Erythroblast (primary cell): Measurements from ENCODE around the gene SYNM.

Experiments used
- GATA1 ChIP-seq: IDR thresholded peaks from 2 replicates; pipeline ENCODE4 v1.6.1; 2011; ENCODE audit warnings: low read depth, mild to moderate bottlenecking, control low read depth, low read length, moderate library complexity
- POLR2A ChIP-seq: IDR thresholded peaks from 2 replicates; pipeline ENCODE4 v1.6.1; 2011; ENCODE audit warnings: mild to moderate bottlenecking, low read length

DNA sequence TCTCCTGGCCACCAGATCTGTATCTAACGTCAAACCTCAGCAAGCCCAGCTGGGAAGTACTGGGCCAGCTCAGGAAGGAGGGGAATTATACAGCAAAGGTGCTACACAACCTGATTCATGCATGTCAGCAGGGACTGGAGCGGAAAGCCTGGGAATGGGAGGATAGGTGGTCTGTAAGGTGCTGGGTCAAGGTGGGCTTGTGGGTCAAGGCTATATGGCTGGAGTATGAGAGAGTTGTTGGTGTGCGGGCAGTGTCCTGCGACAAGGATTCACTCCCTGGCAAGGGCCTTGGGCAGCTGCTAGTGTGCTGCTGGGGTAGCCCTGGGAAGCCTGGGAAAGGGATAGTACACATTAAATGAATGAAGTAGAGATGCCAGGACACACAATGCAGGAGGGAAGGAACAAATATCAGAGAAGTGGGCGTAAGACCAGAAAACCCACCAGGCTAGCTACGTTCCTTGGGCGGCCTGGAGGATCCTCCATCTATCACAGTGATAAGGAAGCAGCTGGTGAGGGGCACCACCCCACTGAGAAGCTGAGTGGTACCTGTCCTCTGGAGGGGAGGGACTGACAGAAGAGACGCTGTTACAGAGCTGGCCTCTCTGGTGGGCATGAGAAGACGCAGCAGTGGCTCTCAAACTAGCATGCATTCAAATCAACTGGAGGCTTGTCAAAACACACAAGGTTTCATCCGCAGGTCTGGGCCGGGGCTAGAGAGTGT is 8.5 kb upstream of the SYNM start:
- TF ChIP-seq POLR2A (no peak), GATA1 (no peak)
